ENCODE results near the gene MGST3.

MGST3 gene

GRCh38 chr1:165632152-165632469 lies 1.1 kb downstream of the MGST3 start:
- H3K9me3 Mint-ChIP-seq = no peaks in the 10 kb centered on the region
- peaks cover 45% of the 10 kb centered on the region for H3K4me1 Mint-ChIP-seq
- no peak overlapping the region for H3K4me3 Mint-ChIP-seq
- H3K27me3 Mint-ChIP-seq (ENCODE audit: low read depth, poor library complexity) = no peaks in the 10 kb centered on the region
- no peaks in the 10 kb centered on the region for H3K36me3 Mint-ChIP-seq (ENCODE audit: low read depth)
- TF ChIP-seq, protein P1, sequence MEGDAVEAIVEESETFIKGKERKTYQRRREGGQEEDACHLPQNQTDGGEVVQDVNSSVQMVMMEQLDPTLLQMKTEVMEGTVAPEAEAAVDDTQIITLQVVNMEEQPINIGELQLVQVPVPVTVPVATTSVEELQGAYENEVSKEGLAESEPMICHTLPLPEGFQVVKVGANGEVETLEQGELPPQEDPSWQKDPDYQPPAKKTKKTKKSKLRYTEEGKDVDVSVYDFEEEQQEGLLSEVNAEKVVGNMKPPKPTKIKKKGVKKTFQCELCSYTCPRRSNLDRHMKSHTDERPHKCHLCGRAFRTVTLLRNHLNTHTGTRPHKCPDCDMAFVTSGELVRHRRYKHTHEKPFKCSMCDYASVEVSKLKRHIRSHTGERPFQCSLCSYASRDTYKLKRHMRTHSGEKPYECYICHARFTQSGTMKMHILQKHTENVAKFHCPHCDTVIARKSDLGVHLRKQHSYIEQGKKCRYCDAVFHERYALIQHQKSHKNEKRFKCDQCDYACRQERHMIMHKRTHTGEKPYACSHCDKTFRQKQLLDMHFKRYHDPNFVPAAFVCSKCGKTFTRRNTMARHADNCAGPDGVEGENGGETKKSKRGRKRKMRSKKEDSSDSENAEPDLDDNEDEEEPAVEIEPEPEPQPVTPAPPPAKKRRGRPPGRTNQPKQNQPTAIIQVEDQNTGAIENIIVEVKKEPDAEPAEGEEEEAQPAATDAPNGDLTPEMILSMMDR (IDR thresholded peaks at IDR 0.05) = no peak
- no peak for DNase-seq
- H3K27ac Mint-ChIP-seq = no peak overlapping the region

DNA sequence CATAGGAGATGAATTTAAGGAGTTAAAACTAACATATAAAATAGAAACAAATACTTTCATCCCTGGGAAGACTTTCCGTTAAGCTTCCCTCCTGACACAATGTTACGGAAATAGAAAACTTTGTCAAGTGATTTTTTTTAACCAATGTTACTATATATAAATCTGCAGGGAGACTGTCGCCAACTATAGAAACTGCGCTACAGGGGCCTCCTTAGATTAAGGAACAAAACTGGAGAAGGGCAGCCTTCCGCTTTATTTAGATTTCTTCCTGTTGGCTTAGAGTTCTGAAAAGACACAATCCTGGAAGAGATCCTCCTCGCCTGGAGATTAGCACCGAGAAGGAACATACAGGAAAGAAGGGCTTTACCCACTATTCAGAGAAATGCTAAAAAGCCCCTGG lies 1.5 kb downstream of the MGST3 start:
- Mint-ChIP-seq H3K9me3 (no peaks in the 10 kb centered on the region), H3K27ac (no peak overlapping the region), H3K4me3 (no peak overlapping the region), H3K27me3 (ENCODE audit: low read depth, poor library complexity) (no peaks in the 10 kb centered on the region), H3K4me1 (peaks cover 45% of the 10 kb centered on the region), H3K36me3 (ENCODE audit: low read depth) (no peaks in the 10 kb centered on the region)
- TF ChIP-seq, protein P1 (IDR thresholded peaks at IDR 0.05) = no peak
- DNase-seq = no peak

GRCh38 chr1:165633614-165634013 lies 2.6 kb downstream of the MGST3 start:
- Mint-ChIP-seq H3K27ac (no peak overlapping the region), H3K4me1 (peaks cover 39% of the 10 kb centered on the region), H3K36me3 (ENCODE audit: low read depth) (no peaks in the 10 kb centered on the region), H3K4me3 (no peak overlapping the region), H3K9me3 (no peaks in the 10 kb centered on the region), H3K27me3 (ENCODE audit: low read depth, poor library complexity) (no peaks in the 10 kb centered on the region)
- no peak for DNase-seq
- TF ChIP-seq, protein P1 (IDR thresholded peaks at IDR 0.05) = no peak

- no peaks in the 10 kb centered on the region for H3K27me3 Mint-ChIP-seq (ENCODE audit: low read depth, poor library complexity)
- H3K9me3 Mint-ChIP-seq = no peaks in the 10 kb centered on the region
- no peak overlapping the region for H3K27ac Mint-ChIP-seq
- DNase-seq = no peak
- no peaks in the 10 kb centered on the region for H3K36me3 Mint-ChIP-seq (ENCODE audit: low read depth)
- H3K4me1 Mint-ChIP-seq = peaks cover 32% of the 10 kb centered on the region
- no peak overlapping the region for H3K4me3 Mint-ChIP-seq
- TF ChIP-seq, protein P1 (IDR thresholded peaks at IDR 0.05) = no peak
Measured at GRCh38 chr1:165634154-165634921, 3.3 kb downstream of the MGST3 start.

GRCh38 chr1:165635329-165635728 lies 4.3 kb downstream of the MGST3 start:
- Mint-ChIP-seq H3K27ac (no peak overlapping the region), H3K36me3 (ENCODE audit: low read depth) (no peaks in the 10 kb centered on the region), H3K27me3 (ENCODE audit: low read depth, poor library complexity) (no peaks in the 10 kb centered on the region)

More at GRCh38 chr1:165635329-165635728, 4.3 kb downstream of the MGST3 start:
- Mint-ChIP-seq H3K4me3 (peak overlapping the region; percentile 20), H3K9me3 (no peaks in the 10 kb centered on the region), H3K4me1 (peaks cover 25% of the 10 kb centered on the region)
- TF ChIP-seq, protein P1 (IDR thresholded peaks at IDR 0.05) = no peak
- no peak for DNase-seq
